Measurements from ENCODE around the gene PSME1. TPM values are rescaled to one million over a fixed set of nuclear protein-coding genes. Genes with fewer than 3 reads are reported as not detected.

The PSME1 gene
- total RNA-seq, 2 experiments from 2014 or later, result 149 to 187 TPM

DNA sequence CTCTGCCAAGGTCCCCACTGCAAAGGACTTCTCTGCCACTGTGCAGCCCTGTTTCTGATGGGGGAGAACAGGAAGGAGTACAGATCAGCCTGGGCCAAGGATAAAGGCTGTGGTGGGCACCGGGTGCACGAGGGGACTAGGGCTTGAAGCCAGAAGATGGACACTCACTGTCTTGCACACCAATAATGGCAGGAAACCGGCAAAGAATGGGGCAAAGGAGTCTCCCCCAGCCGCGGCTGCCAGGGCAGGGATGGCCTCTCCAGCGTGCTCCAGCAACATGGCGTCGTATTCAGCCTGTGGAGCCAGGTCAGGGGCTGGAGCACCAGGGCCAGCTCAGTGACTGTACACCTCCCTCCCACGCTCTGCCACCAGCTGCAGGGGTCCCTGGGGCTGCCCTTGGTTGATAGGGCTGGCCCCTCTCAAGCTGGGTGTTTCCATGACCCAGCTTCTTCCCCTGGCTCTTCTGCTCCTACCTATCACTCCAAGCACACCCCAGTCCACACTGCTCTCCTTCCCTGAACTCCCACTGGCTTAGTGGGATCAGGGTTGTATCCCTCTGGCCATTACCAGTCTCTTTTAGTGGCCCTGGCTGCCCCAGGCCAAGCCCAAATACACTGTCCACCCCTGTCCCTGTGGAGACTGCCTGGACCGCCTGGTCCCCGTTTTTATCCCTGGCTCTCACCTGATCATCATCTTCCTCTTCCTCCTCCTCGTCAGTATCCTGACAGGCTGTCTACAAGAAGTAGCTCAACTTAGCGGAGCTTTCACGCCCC is 46.3 kb downstream of the PSME1 start:
- Histone ChIP-seq H3K36me3 (ENCODE audit: insufficient read depth, low read length) (peaks cover 86% of the 10 kb centered on the region), H3K4me1 (ENCODE audit: insufficient read depth, low read length, poor library complexity, severe bottlenecking) (peaks cover 1% of the 10 kb centered on the region), H3K79me2 (ENCODE audit: insufficient read depth, low read depth, low read length) (0 out of 2 replicates have a peak, but pooled peaks cover 3% of the 10 kb centered on the region), H2AFZ (ENCODE audit: low read length) (no peak overlapping the region), H3K27ac (ENCODE audit: low read depth, low read length, poor library complexity, severe bottlenecking) (no peak overlapping the region), H3K4me2 (ENCODE audit: low read length) (no peak overlapping the region), H3K9me3 (ENCODE audit: low read length) (no peaks in the 10 kb centered on the region), H3K4me3 (ENCODE audit: low read depth, low read length, poor library complexity, severe bottlenecking) (no peak overlapping the region), H3K9me2 (ENCODE audit: insufficient read depth, low read length) (no peaks in the 10 kb centered on the region), H4K20me1 (ENCODE audit: insufficient read depth, low read length) (no peaks in the 10 kb centered on the region)
- CTCF ChIA-PET (ENCODE audit: unreplicated experiment), result no interaction called here
- no TSS peak for BruUV-seq (replicated peaks)
- POLR2A ChIA-PET, result interaction anchor here (0.6 kb wide), 1 partner anchor 26 kb away, joined by 3 read pairs; no protein-coding TSS in a partner anchor
- no peak for DNase-seq (ENCODE audit: low spot score)
- intact Hi-C loops (cut with micrococcal nuclease; ENCODE audit: unreplicated experiment), result no loop called here
- TF ChIP-seq EZH2phosphoT487 (IDR thresholded peaks at IDR 0.05; ENCODE audit: borderline replicate concordance, low read depth, low read length), result no peak
- TF ChIP-seq, protein P1, sequence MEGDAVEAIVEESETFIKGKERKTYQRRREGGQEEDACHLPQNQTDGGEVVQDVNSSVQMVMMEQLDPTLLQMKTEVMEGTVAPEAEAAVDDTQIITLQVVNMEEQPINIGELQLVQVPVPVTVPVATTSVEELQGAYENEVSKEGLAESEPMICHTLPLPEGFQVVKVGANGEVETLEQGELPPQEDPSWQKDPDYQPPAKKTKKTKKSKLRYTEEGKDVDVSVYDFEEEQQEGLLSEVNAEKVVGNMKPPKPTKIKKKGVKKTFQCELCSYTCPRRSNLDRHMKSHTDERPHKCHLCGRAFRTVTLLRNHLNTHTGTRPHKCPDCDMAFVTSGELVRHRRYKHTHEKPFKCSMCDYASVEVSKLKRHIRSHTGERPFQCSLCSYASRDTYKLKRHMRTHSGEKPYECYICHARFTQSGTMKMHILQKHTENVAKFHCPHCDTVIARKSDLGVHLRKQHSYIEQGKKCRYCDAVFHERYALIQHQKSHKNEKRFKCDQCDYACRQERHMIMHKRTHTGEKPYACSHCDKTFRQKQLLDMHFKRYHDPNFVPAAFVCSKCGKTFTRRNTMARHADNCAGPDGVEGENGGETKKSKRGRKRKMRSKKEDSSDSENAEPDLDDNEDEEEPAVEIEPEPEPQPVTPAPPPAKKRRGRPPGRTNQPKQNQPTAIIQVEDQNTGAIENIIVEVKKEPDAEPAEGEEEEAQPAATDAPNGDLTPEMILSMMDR (conservative IDR thresholded peaks at IDR 0.05; ENCODE audit: low read length), result no peak

DNA sequence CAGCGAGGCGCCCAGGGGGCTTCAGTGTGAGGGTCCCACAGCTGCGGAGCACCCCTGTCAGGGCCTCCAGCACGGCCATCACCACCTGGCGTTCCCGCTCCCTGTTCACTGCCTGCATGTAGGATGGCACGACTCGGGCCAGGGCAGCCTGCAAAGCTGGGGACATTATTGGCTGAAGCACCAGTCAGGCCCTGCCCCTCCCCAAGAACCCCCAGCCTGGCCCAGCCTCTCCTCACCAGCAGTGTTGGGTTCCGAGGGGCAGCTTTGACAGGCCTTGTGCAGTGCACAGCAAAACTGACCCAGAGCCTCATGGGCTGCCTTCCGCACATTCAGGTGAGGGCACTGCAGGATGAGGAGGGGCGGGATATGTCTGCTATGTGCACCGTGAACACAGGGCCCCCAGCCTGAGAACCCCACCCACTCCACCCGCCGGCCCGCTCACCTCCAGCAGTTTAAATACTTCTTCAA is 47.1 kb downstream of the PSME1 start:
- Histone ChIP-seq H3K4me3 (ENCODE audit: low read depth, low read length, poor library complexity, severe bottlenecking) (no peak overlapping the region), H3K27ac (ENCODE audit: low read depth, low read length, poor library complexity, severe bottlenecking) (no peak overlapping the region), H3K79me2 (ENCODE audit: insufficient read depth, low read depth, low read length) (peaks cover 11% of the 10 kb centered on the region; the same call in 1 of the 2 replicates), H3K9me3 (ENCODE audit: low read length) (no peaks in the 10 kb centered on the region), H3K4me1 (ENCODE audit: insufficient read depth, low read length, poor library complexity, severe bottlenecking) (peaks cover 9% of the 10 kb centered on the region), H2AFZ (ENCODE audit: low read length) (no peak overlapping the region), H3K9me2 (ENCODE audit: insufficient read depth, low read length) (no peaks in the 10 kb centered on the region), H3K4me2 (ENCODE audit: low read length) (no peak overlapping the region), H4K20me1 (ENCODE audit: insufficient read depth, low read length) (no peaks in the 10 kb centered on the region), H3K36me3 (ENCODE audit: insufficient read depth, low read length) (peaks cover 86% of the 10 kb centered on the region)
- DNase-seq (ENCODE audit: low spot score), result no peak
- POLR2A ChIA-PET, result no interaction called here
- intact Hi-C loops (cut with micrococcal nuclease; ENCODE audit: unreplicated experiment), result no loop called here
- no peak for TF ChIP-seq EZH2phosphoT487 (IDR thresholded peaks at IDR 0.05; ENCODE audit: borderline replicate concordance, low read depth, low read length)
- TF ChIP-seq, protein P1 (conservative IDR thresholded peaks at IDR 0.05; ENCODE audit: low read length), result no peak
- CTCF ChIA-PET (ENCODE audit: unreplicated experiment), result no interaction called here
- no TSS peak for BruUV-seq (replicated peaks)
